Mesendoderm (in vitro differentiated cells): Measurements from ENCODE around the gene BFSP2.

Experiments used
- DNase-seq: peaks from one replicate; pipeline ENCODE4 v3.0.0; 2013
- H2AK5ac ChIP-seq: 2 replicates; pipeline ENCODE4 v1.6.1; 2013; ENCODE audit warnings: low read length, inconsistent platforms
- H2BK120ac ChIP-seq: 2 replicates; pipeline ENCODE4 v1.6.1; 2013; ENCODE audit warnings: low read depth, mild to moderate bottlenecking, low read length, moderate library complexity, mixed read lengths
- H2BK15ac ChIP-seq: replicated peaks from 2 replicates; pipeline ENCODE4 v1.6.1; 2013; ENCODE audit warnings: low read depth, mild to moderate bottlenecking, moderate library complexity
- H2BK5ac ChIP-seq: 2 replicates; pipeline ENCODE4 v1.6.1; 2013; ENCODE audit warnings: low read length, inconsistent platforms
- H3K18ac ChIP-seq: 2 replicates; pipeline ENCODE4 v1.6.1; 2013; ENCODE audit warnings: mild to moderate bottlenecking, low read length, mixed read lengths
- H3K23ac ChIP-seq: one replicate; pipeline ENCODE4 v1.6.1; 2013; ENCODE audit warnings: low read length
- H3K27ac ChIP-seq: 2 replicates; pipeline ENCODE4 v1.5.1; 2013; ENCODE audit warnings: low read depth, mild to moderate bottlenecking, inconsistent platforms, low read length, moderate library complexity
- H3K27me3 ChIP-seq: 2 replicates; pipeline ENCODE4 v1.6.1; 2013; ENCODE audit warnings: low read length, control low read depth, mild to moderate bottlenecking, inconsistent platforms; ENCODE audit not compliant: insufficient read depth, poor library complexity
- H3K36me3 ChIP-seq: 2 replicates; pipeline ENCODE4 v1.6.1; 2013; ENCODE audit warnings: low read length, inconsistent platforms; ENCODE audit not compliant: control insufficient read depth, insufficient read depth
- H3K4ac ChIP-seq: one replicate; pipeline ENCODE4 v1.6.1; 2013; ENCODE audit warnings: low read depth, mild to moderate bottlenecking, low read length, moderate library complexity
- H3K4me1 ChIP-seq: 2 replicates; pipeline ENCODE4 v1.6.1; 2013; ENCODE audit warnings: low read depth, low read length, inconsistent platforms; ENCODE audit not compliant: control insufficient read depth
- H3K4me2 ChIP-seq: 2 replicates; pipeline ENCODE4 v1.6.1; 2013; ENCODE audit warnings: low read length
- H3K4me3 ChIP-seq: 2 replicates; pipeline ENCODE4 v1.5.1; 2013; ENCODE audit warnings: mild to moderate bottlenecking, low read length
- H3K56ac ChIP-seq: one replicate; pipeline ENCODE4 v1.6.1; 2013; ENCODE audit warnings: low read length
- H3K79me1 ChIP-seq: 2 replicates; pipeline ENCODE4 v1.6.1; 2013; ENCODE audit warnings: low read length, inconsistent platforms
- H3K79me2 ChIP-seq: 2 replicates; pipeline ENCODE4 v1.6.1; 2013; ENCODE audit warnings: mild to moderate bottlenecking, low read length; ENCODE audit not compliant: control insufficient read depth, insufficient read depth
- H3K9ac ChIP-seq: 2 replicates; pipeline ENCODE4 v1.6.1; 2013; ENCODE audit warnings: low read length, inconsistent platforms
- H4K5ac ChIP-seq: one replicate; pipeline ENCODE4 v1.6.1; 2013; ENCODE audit warnings: low read length
- H4K8ac ChIP-seq: one replicate; pipeline ENCODE4 v1.6.1; 2013; ENCODE audit warnings: low read depth, mild to moderate bottlenecking, control low read depth, low read length, moderate library complexity
- WGBS: extraction: QIAGEN DNeasy Blood & Tissue Kit; methylation state at CpG from one replicate; pipeline ENCODE4 v1.1.7; 2013; ENCODE audit warnings: low lambda C conversion rate, missing lambda C conversion rate; ENCODE audit not compliant: insufficient coverage; ENCODE audit errors: extremely low coverage; 5-methylcytosine and 5-hydroxymethylcytosine counted together

BFSP2 gene

GRCh38 chr3:133414021-133414392 is 14.2 kb downstream of the BFSP2 start:
- Histone ChIP-seq H3K23ac (no peak overlapping the region), H4K5ac (no peak overlapping the region), H3K79me1 (no peaks in the 10 kb centered on the region), H3K4me3 (no peak overlapping the region), H3K18ac (no peak overlapping the region), H3K27ac (no peak overlapping the region), H4K8ac (no peak overlapping the region), H3K9ac (no peak overlapping the region), H2AK5ac (no peak overlapping the region), H3K4me1 (no peaks in the 10 kb centered on the region), H3K4ac (no peak overlapping the region), H2BK15ac (no peak overlapping the region), H3K4me2 (no peak overlapping the region), H2BK5ac (no peak overlapping the region), H3K56ac (no peak overlapping the region), H2BK120ac (no peak overlapping the region), H3K36me3 (no peaks in the 10 kb centered on the region), H3K79me2 (no peaks in the 10 kb centered on the region), H3K27me3 (no peaks in the 10 kb centered on the region)
- no peak for DNase-seq
- 100% methylated on average over 2 of the region's 4 CpGs for WGBS

GRCh38 chr3:133418361-133418760 is 18.5 kb downstream of the BFSP2 start:
- WGBS, result no CpG with 5 or more reads among the region's 7 CpGs
- no peak overlapping the region for H3K4ac ChIP-seq
- DNase-seq, result no peak

GRCh38 chr3:133419151-133419909 is 19.5 kb downstream of the BFSP2 start:
- Histone ChIP-seq H2BK120ac (no peak overlapping the region), H3K27ac (no peak overlapping the region), H3K9ac (no peak overlapping the region), H3K79me1 (no peaks in the 10 kb centered on the region), H2AK5ac (no peak overlapping the region), H3K23ac (no peak overlapping the region), H3K27me3 (no peaks in the 10 kb centered on the region), H3K4me2 (no peak overlapping the region), H3K36me3 (no peaks in the 10 kb centered on the region), H3K4ac (no peak overlapping the region), H3K79me2 (no peaks in the 10 kb centered on the region), H3K18ac (no peak overlapping the region), H4K8ac (no peak overlapping the region), H2BK15ac (no peak overlapping the region), H3K4me3 (no peak overlapping the region), H4K5ac (no peak overlapping the region), H2BK5ac (no peak overlapping the region), H3K56ac (no peak overlapping the region), H3K4me1 (no peaks in the 10 kb centered on the region)
- no CpG with 5 or more reads among the region's 15 CpGs for WGBS
- no peak for DNase-seq

More at GRCh38 chr3:133418361-133418760, 18.5 kb downstream of the BFSP2 start:
- H3K27ac ChIP-seq, result no peak overlapping the region
- H3K36me3 ChIP-seq, result no peaks in the 10 kb centered on the region
- no peak overlapping the region for H3K23ac ChIP-seq
- H3K27me3 ChIP-seq, result no peaks in the 10 kb centered on the region
- no peaks in the 10 kb centered on the region for H3K79me1 ChIP-seq
- H4K5ac ChIP-seq, result no peak overlapping the region
- H3K4me1 ChIP-seq, result no peaks in the 10 kb centered on the region
- H3K56ac ChIP-seq, result no peak overlapping the region
- H3K79me2 ChIP-seq, result no peaks in the 10 kb centered on the region
- H3K4me3 ChIP-seq, result no peak overlapping the region
- no peak overlapping the region for H3K4me2 ChIP-seq
- no peak overlapping the region for H2AK5ac ChIP-seq
- no peak overlapping the region for H3K9ac ChIP-seq
- no peak overlapping the region for H2BK15ac ChIP-seq
- H3K18ac ChIP-seq, result no peak overlapping the region
- H4K8ac ChIP-seq, result no peak overlapping the region
- H2BK5ac ChIP-seq, result no peak overlapping the region
- H2BK120ac ChIP-seq, result no peak overlapping the region

- no peak overlapping the region for H3K23ac ChIP-seq
- no peaks in the 10 kb centered on the region for H3K79me2 ChIP-seq
- H2BK15ac ChIP-seq, result no peak overlapping the region
- no peak overlapping the region for H3K4me3 ChIP-seq
- no peak overlapping the region for H3K27ac ChIP-seq
- no peak overlapping the region for H3K18ac ChIP-seq
- H4K5ac ChIP-seq, result no peak overlapping the region
- H3K4ac ChIP-seq, result no peak overlapping the region
- DNase-seq, result no peak
- H3K56ac ChIP-seq, result no peak overlapping the region
- H3K9ac ChIP-seq, result no peak overlapping the region
- no peaks in the 10 kb centered on the region for H3K4me1 ChIP-seq
- WGBS, result no CpG with 5 or more reads among the region's 9 CpGs
- no peak overlapping the region for H4K8ac ChIP-seq
- H2BK120ac ChIP-seq, result no peak overlapping the region
- H3K36me3 ChIP-seq, result no peaks in the 10 kb centered on the region
- no peaks in the 10 kb centered on the region for H3K79me1 ChIP-seq
- no peak overlapping the region for H3K4me2 ChIP-seq
- H3K27me3 ChIP-seq, result no peaks in the 10 kb centered on the region
- no peak overlapping the region for H2AK5ac ChIP-seq
- H2BK5ac ChIP-seq, result no peak overlapping the region
These were observed 25.3 kb downstream of the BFSP2 start for GRCh38 chr3:133424937-133425869.

GRCh38 chr3:133425898-133426297 is 26.0 kb downstream of the BFSP2 start:
- no peak for DNase-seq
- no peak overlapping the region for H3K4me2 ChIP-seq
- no peak overlapping the region for H3K4me3 ChIP-seq
- no peak overlapping the region for H3K18ac ChIP-seq
- H2BK15ac ChIP-seq, result no peak overlapping the region
- H2AK5ac ChIP-seq, result no peak overlapping the region
- no peaks in the 10 kb centered on the region for H3K4me1 ChIP-seq
- H3K79me1 ChIP-seq, result no peaks in the 10 kb centered on the region
- no CpG with 5 or more reads among the region's 3 CpGs for WGBS
- no peaks in the 10 kb centered on the region for H3K27me3 ChIP-seq
- H3K27ac ChIP-seq, result no peak overlapping the region
- no peak overlapping the region for H4K5ac ChIP-seq
- no peak overlapping the region for H3K56ac ChIP-seq
- no peak overlapping the region for H2BK5ac ChIP-seq
- H3K36me3 ChIP-seq, result no peaks in the 10 kb centered on the region
- no peaks in the 10 kb centered on the region for H3K79me2 ChIP-seq
- H3K4ac ChIP-seq, result no peak overlapping the region
- no peak overlapping the region for H2BK120ac ChIP-seq
- no peak overlapping the region for H3K9ac ChIP-seq
- no peak overlapping the region for H4K8ac ChIP-seq
- no peak overlapping the region for H3K23ac ChIP-seq
